Lung (tissue), 12 donors: ENCODE measurements around the gene SLC9A2. TPM values are rescaled to one million over a fixed set of nuclear protein-coding genes. Genes with fewer than 3 reads are reported as not detected.

Source experiments
- ATAC-seq: fragments of 200-7000 bp; cut with Tn5 transposase; one replicate; pipeline ENCODE4 v1.9.1; 2020; ENCODE audit warnings: moderate number of reproducible peaks; ENCODE audit not compliant: insufficient read depth, low FRiP score
- DNase-seq, 3 donors: peaks; one replicate each; pipeline ENCODE4 v3.0.0-alpha.2; 2013 to 2017
- H3K27ac ChIP-seq, 2 donors: one replicate each; pipeline ENCODE4 v1.5.1; 2013; ENCODE audit warnings: mild to moderate bottlenecking in 2 of 2, moderate library complexity in 2 of 2, control low read depth in 1 of 2, inconsistent platforms in 1 of 2, low read depth in 1 of 2, low read length in 1 of 2
- H3K27me3 ChIP-seq, 3 donors: one replicate each; pipeline ENCODE4 v1.5.1; 2013; ENCODE audit warnings: low read length in 2 of 3; ENCODE audit not compliant: control insufficient read depth in 3 of 3, insufficient read depth in 3 of 3
- H3K36me3 ChIP-seq, 4 donors: one replicate each; pipeline ENCODE4 v1.5.1; 2013; ENCODE audit warnings: low read length in 4 of 4, mild to moderate bottlenecking in 1 of 4, moderate library complexity in 1 of 4; ENCODE audit not compliant: control insufficient read depth in 4 of 4, insufficient read depth in 4 of 4
- H3K4me1 ChIP-seq, 5 donors: one replicate each; pipeline ENCODE4 v1.5.1; 2013; ENCODE audit warnings: low read length in 5 of 5, mild to moderate bottlenecking in 2 of 5, moderate library complexity in 1 of 5; ENCODE audit not compliant: control insufficient read depth in 5 of 5, insufficient read depth in 5 of 5
- H3K4me3 ChIP-seq: one replicate; pipeline ENCODE4 v1.5.1; 2013; ENCODE audit warnings: mild to moderate bottlenecking, control low read depth, moderate library complexity
- H3K9ac ChIP-seq, 2 donors: one replicate each; pipeline ENCODE4 v1.5.1; 2013; ENCODE audit warnings: low read length in 2 of 2, control low read depth in 1 of 2; ENCODE audit not compliant: insufficient read depth in 1 of 2
- H3K9me3 ChIP-seq, 4 donors: one replicate each; pipeline ENCODE4 v1.5.1; 2013; ENCODE audit warnings: low read length in 3 of 4, mild to moderate bottlenecking in 1 of 4, moderate library complexity in 1 of 4; ENCODE audit not compliant: control insufficient read depth in 4 of 4, insufficient read depth in 3 of 4
- CTCF ChIP-seq: IDR thresholded peaks from 2 replicates; pipeline ENCODE4 v1.5.1; 2012; ENCODE audit warnings: mild to moderate bottlenecking; ENCODE audit errors: control extremely low read depth, extremely low read depth
- WGBS, 2 donors: extraction: QIAGEN DNeasy Blood & Tissue Kit; methylation state at CpG; one replicate each; pipeline ENCODE4 v1.1.7; 2013; 5-methylcytosine and 5-hydroxymethylcytosine counted together
- polyA plus RNA-seq, 2 donors: library from polyadenylated mRNA; stranded (reverse); fragments of 200-250 nt; gene quantifications; one replicate each; pipeline ENCODE4 v1.2.1, GENCODE V29; 2013
- total RNA-seq, 2 donors: library from RNA; depleted of rRNA in 1 of 2; stranded (reverse); fragments of >200 nt in 1 of 2; gene quantifications; one replicate each; pipeline ENCODE4 v1.2.1, GENCODE V29; 2014 to 2021
- donor health status: control.
- donor health status: control.
- donor health status: Bipolar disorder and iron deficiency.
- donor health status: healthy.
- donor health status: DM: yes; HTN: yes; CAD: no.

The SLC9A2 gene
- total and polyA plus RNA-seq, 4 donors: 0.04 to 0.52 (median 0.07) TPM

DNA sequence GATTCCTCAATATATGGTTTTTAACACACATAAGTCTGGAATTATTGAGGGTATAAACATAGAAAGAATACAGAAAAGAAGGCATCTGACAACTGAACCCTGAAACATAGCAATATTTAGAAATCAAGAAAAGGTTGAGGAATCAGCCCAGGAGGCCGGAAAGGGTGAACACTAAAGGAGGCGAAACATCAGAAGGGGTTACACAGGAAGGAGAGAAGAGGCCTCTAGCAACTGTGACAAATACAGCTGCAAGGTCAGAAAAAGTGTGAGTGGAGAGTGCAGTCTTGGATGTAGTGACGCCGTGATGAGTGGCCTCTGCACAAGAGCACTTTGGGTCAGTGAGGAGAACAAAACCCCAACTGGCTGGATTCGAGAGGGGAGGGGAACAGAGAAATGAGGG lies 70.7 kb downstream of the SLC9A2 start:
- H3K4me1 ChIP-seq: no peaks in the 10 kb centered on the region
- H3K36me3 ChIP-seq: no peaks in the 10 kb centered on the region
- H3K9ac ChIP-seq: no peak overlapping the region
- ATAC-seq (no peak), DNase-seq (no peak)
- H3K27me3 ChIP-seq: peaks cover 0 to 9% (median 4%) of the 10 kb centered on the region in 3 donors
- WGBS, 2 donors: 50 to 53% methylated on average over 5 of the region's 5 CpGs
- TF ChIP-seq CTCF: no peak
- H3K27ac ChIP-seq: no peak overlapping the region
- H3K9me3 ChIP-seq: no peaks in the 10 kb centered on the region
- H3K4me3 ChIP-seq: no peak overlapping the region

- WGBS, 2 donors: 90 to 91% methylated on average over 2 of the region's 2 CpGs
- peaks cover 0 to 6% (median 5%) of the 10 kb centered on the region in 3 donors for H3K27me3 ChIP-seq
- no peaks in the 10 kb centered on the region for H3K9me3 ChIP-seq
- ATAC-seq: no peak
- H3K4me1 ChIP-seq: peaks cover 0 to 1% (median 0%) of the 10 kb centered on the region in 5 donors
- TF ChIP-seq CTCF: no peak
- no peaks in the 10 kb centered on the region for H3K36me3 ChIP-seq
- no peak for DNase-seq
- H3K4me3 ChIP-seq: no peak overlapping the region
- H3K9ac ChIP-seq: no peak overlapping the region
- no peak overlapping the region for H3K27ac ChIP-seq
These were observed 77.1 kb downstream of the SLC9A2 start for GRCh38 chr2:102696463-102696862.

DNA sequence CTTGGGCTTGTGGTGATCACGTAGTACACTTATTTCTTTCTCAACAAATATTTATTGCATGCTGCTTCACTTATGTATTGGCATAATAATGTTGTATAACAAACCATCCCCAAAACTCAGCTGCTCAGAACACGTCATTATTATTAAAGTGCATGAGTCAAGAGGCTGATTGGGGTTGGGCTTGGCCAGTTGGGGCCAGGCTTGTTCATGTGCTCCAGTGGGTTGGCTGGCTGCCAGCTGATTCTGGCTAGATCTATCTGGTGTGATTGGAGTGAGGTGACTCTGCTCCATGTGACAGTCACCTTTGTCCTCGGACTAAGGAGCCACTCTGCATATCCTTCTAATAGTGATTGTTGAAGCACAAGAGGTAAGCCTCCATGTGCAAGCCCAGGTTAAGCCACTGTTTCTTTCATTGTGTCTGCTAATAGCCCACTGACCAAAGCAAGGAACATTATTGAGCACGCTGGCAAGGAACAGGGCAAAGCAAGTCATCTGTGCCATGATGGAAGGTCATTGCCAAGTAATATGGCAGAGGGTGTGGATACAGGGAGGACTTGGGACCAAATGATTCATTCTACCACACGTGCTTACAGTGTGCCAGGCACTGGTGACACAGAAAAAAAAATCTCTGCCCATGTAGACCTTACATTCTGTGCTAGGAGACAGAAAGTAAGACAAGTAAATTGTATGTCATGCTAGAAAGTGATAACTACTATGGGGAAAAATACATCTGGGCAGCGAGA lies 79.2 kb downstream of the SLC9A2 start:
- H3K36me3 ChIP-seq: no peaks in the 10 kb centered on the region
- H3K27ac ChIP-seq: no peak overlapping the region
- no peak for TF ChIP-seq CTCF
- ATAC-seq (no peak), DNase-seq (no peak)
- H3K4me1 ChIP-seq: peaks cover 0 to 1% (median 0%) of the 10 kb centered on the region in 5 donors
- 82 to 89% methylated on average over 6 of the region's 6 CpGs for WGBS, 2 donors
- no peak overlapping the region for H3K9ac ChIP-seq
- no peak overlapping the region for H3K4me3 ChIP-seq
- no peaks in the 10 kb centered on the region for H3K9me3 ChIP-seq
- peaks cover 0 to 6% (median 5%) of the 10 kb centered on the region in 3 donors for H3K27me3 ChIP-seq
